ENCODE data around the gene MACROD2.

MACROD2 gene

GRCh38 chr20:15812696-15813095 is 1817.4 kb downstream of the MACROD2 start:
- DNase-seq = no peak

- DNase-seq = no peak
Observed at GRCh38 chr20:15814360-15814759, 1819.0 kb downstream of the MACROD2 start.

- peak; percentile 28 for DNase-seq
Observed at GRCh38 chr20:15814911-15815310, 1819.6 kb downstream of the MACROD2 start.

GRCh38 chr20:15817351-15817750 is 1822.0 kb downstream of the MACROD2 start:
- DNase-seq = no peak

GRCh38 chr20:15818651-15819071 is 1823.3 kb downstream of the MACROD2 start:
- DNase-seq = no peak

- no peak for DNase-seq
Observed at GRCh38 chr20:15823718-15824117, 1828.4 kb downstream of the MACROD2 start.

- DNase-seq = no peak
Observed at GRCh38 chr20:15827628-15828027, 1832.3 kb downstream of the MACROD2 start.

GRCh38 chr20:15831201-15831600 is 1835.9 kb downstream of the MACROD2 start:
- no peak for DNase-seq

GRCh38 chr20:15832512-15832911 is 1837.2 kb downstream of the MACROD2 start:
- no peak for DNase-seq

GRCh38 chr20:15834857-15835256 is 1839.5 kb downstream of the MACROD2 start:
- DNase-seq = no peak

- no peak for DNase-seq
Observed at GRCh38 chr20:15835811-15836210, 1840.5 kb downstream of the MACROD2 start.

- DNase-seq = peak; percentile 2
Observed at GRCh38 chr20:15836634-15837033, 1841.3 kb downstream of the MACROD2 start.

- no peak for DNase-seq
Observed at GRCh38 chr20:15837563-15837962, 1842.2 kb downstream of the MACROD2 start.

- no peak for DNase-seq
Observed at GRCh38 chr20:15838466-15838865, 1843.2 kb downstream of the MACROD2 start.

- no peak for DNase-seq
Observed at GRCh38 chr20:15840636-15841301, 1845.5 kb downstream of the MACROD2 start.

GRCh38 chr20:15842872-15843271 is 1847.6 kb downstream of the MACROD2 start:
- DNase-seq = no peak

GRCh38 chr20:15843777-15844176 is 1848.5 kb downstream of the MACROD2 start:
- no peak for DNase-seq

- no peak for DNase-seq
Observed at GRCh38 chr20:15847196-15847784, 1852.0 kb downstream of the MACROD2 start.

GRCh38 chr20:15848126-15848525 is 1852.8 kb downstream of the MACROD2 start:
- DNase-seq = no peak

- DNase-seq = no peak
Observed at GRCh38 chr20:15848995-15849610, 1853.8 kb downstream of the MACROD2 start.

GRCh38 chr20:15851576-15852215 is 1856.4 kb downstream of the MACROD2 start:
- DNase-seq = no peak

- DNase-seq = no peak
Observed at GRCh38 chr20:15854911-15855310, 1859.6 kb downstream of the MACROD2 start.

- no peak for DNase-seq
Observed at GRCh38 chr20:15857173-15857784, 1862.0 kb downstream of the MACROD2 start.

Measured in amniotic stem cell (primary cell).